ENCODE data around the gene ANKH. TPM values are rescaled to one million over a fixed set of nuclear protein-coding genes. Genes with fewer than 3 reads are reported as not detected.

Gene ANKH
- total and polyA plus RNA-seq, 8 donors, result 3.6 to 115 (median 14.3) TPM

DNA sequence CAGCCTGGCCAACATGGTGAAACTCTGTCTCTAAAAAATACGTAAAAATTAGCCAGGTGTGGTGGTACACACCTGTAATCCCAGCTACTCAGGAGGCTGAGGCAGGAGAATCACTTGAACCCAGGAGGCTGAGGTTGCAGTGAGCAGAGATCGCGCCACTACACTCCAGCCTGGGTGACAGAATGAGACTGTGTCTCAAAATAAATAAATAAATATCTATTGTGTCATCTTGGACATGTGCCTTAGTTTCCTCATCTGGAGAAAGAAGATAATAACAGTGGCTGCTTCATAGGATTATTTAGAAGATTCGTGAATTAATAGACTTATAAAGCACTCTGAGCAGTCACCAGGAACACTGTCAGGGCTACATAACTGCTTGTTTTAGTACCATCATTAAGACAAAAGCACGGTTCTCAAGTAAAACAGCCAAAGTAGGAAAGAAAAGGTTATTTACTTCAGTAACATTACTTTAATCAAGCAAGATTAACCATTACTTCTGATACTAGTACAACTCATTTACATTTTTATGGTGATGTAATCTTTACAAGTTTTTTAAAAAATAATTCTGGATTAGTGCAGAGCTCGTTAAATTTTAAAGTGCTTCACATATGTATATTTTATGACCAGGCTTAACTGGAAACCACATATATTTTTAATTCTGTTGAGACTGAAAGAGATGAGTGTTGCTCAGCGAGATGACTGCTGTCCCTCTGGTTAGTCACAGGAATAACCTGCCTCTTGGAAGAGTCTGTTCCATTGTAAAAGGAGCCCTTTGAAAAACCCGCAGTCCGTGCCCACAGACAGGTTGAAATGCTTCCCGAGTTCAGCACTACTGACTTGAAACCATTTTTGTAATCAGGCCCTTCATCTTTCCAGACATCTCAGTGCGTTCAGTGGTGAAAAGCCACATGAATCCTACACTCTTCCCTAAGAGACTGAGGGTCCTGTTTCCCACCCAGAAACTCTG, 36.7 kb downstream of the ANKH start:
- 91 to 95% (median 94%) methylated on average over 11 of the region's 11 CpGs for WGBS, 5 donors
- no peaks in the 10 kb centered on the region for H3K4me1 ChIP-seq
- TF ChIP-seq, protein P1, sequence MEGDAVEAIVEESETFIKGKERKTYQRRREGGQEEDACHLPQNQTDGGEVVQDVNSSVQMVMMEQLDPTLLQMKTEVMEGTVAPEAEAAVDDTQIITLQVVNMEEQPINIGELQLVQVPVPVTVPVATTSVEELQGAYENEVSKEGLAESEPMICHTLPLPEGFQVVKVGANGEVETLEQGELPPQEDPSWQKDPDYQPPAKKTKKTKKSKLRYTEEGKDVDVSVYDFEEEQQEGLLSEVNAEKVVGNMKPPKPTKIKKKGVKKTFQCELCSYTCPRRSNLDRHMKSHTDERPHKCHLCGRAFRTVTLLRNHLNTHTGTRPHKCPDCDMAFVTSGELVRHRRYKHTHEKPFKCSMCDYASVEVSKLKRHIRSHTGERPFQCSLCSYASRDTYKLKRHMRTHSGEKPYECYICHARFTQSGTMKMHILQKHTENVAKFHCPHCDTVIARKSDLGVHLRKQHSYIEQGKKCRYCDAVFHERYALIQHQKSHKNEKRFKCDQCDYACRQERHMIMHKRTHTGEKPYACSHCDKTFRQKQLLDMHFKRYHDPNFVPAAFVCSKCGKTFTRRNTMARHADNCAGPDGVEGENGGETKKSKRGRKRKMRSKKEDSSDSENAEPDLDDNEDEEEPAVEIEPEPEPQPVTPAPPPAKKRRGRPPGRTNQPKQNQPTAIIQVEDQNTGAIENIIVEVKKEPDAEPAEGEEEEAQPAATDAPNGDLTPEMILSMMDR (IDR thresholded peaks at IDR 0.05), result no peak
- TF ChIP-seq EP300 (IDR thresholded peaks at IDR 0.05), result no peak
- no peak for TF ChIP-seq POLR2AphosphoS5 (IDR thresholded peaks at IDR 0.05)
- TF ChIP-seq POLR2A (IDR thresholded peaks at IDR 0.05), result no peak
- no peaks in the 10 kb centered on the region for H3K9me3 ChIP-seq
- no peak overlapping the region for H3K4me3 ChIP-seq
- no peaks in the 10 kb centered on the region for H3K36me3 ChIP-seq
- no peak overlapping the region for H3K27ac ChIP-seq
- H3K27me3 ChIP-seq, result no peaks in the 10 kb centered on the region
- DNase-seq, result no peak
- intact Hi-C loops (cut with DNase I; ENCODE audit: low total_unique reads), result no loop called here

DNA sequence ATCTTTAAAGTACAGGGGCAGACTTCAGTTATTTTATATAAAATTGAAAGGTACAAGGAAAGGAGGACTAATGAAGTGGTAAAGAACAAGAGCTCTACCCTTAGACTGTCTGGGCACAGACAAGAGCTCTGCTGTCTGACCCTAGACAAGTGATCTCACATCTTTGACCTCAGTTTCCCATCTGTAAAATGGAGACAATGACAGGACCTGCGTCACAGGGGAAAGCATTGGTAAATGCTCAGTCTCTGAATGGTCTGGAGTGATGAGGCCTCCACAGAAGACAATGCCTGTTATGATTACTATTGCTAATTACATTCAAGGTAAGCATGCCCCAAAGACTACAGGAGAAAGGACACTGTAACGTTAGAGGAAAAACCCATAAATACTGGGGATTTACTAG, 37.5 kb downstream of the ANKH start:
- Histone ChIP-seq H3K4me1 (no peaks in the 10 kb centered on the region), H3K27me3 (no peaks in the 10 kb centered on the region), H3K4me3 (no peak overlapping the region), H3K27ac (no peak overlapping the region), H3K36me3 (no peaks in the 10 kb centered on the region), H3K9me3 (no peaks in the 10 kb centered on the region)
- DNase-seq, result no peak
- no peak for TF ChIP-seq EP300 (IDR thresholded peaks at IDR 0.05)
- 91 to 95% (median 93%) methylated on average over 2 of the region's 2 CpGs for WGBS, 5 donors
- intact Hi-C loops (cut with DNase I; ENCODE audit: low total_unique reads), result no loop called here

DNA sequence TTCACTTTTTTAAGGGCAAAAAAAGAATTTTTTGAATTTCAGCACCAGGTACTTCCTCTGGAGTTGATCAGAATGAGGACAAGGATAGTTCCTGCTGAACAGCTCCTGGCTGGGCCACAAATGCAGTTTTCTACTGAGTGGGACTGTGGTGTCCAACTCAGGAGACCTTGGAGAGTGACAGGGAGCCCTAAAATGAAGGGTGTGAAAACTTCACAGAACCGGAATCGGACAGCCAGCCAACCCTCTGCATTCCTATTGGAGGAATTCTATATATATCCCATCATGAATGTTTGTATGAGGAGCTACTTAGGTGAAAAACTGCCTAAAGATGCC, 40.6 kb downstream of the ANKH start:
- Histone ChIP-seq H3K9me3 (no peaks in the 10 kb centered on the region), H3K4me3 (no peak overlapping the region), H3K27ac (no peak overlapping the region), H3K36me3 (no peaks in the 10 kb centered on the region), H3K4me1 (peaks cover 0 to 6% (median 0%) of the 10 kb centered on the region in 4 donors), H3K27me3 (no peaks in the 10 kb centered on the region)
- intact Hi-C loops (cut with DNase I; ENCODE audit: low total_unique reads), result no loop called here
- TF ChIP-seq, protein P1 (IDR thresholded peaks at IDR 0.05), result no peak
- no peak for TF ChIP-seq EP300 (IDR thresholded peaks at IDR 0.05)
- no peak for DNase-seq
- WGBS, 5 donors, result 81 to 98% (median 96%) methylated on average over 2 of the region's 2 CpGs

DNA sequence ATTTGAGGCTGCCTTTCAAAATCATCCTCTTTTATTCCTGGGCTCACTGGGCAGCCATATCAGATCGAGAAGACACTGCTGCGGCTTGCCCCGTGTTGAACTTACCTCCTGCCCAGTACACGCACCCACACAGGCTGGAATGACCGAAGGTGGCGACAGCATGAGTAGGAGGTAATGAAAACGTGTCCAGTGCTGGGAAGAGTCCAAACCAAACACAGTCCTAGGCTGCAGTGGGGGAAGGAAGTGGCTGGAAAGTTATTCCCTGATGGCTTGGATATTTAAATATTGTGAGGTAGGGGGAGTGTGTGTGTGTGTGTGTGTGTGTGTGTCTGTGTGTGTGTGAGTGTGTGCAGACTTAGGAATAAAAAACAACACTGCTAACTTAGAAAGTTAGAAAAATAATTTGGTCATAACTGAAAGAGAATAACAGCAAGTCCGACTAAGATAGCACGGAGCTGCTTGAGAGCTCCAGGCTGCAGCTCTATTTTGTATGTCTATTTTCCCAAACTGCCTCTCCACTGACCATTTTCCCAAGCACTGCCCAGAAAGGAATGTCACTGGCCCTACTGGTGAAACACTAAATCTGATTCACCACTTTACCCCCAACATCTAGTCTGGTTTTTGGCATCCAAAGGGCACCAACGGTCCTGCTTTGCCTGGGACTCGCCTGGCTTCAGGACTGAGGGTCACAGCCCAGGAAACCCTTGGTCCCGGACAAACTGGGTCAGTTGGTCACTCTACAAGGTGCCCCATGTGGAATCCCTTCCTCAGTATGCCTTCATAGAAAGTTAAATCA, 41.2 kb downstream of the ANKH start:
- Histone ChIP-seq H3K27me3 (no peaks in the 10 kb centered on the region), H3K9me3 (no peaks in the 10 kb centered on the region), H3K4me1 (peaks cover 0 to 6% (median 0%) of the 10 kb centered on the region in 4 donors), H3K4me3 (no peak overlapping the region), H3K27ac (no peak overlapping the region), H3K36me3 (no peaks in the 10 kb centered on the region)
- 88 to 93% (median 90%) methylated on average over 12 of the region's 12 CpGs for WGBS, 5 donors
- TF ChIP-seq EP300 (IDR thresholded peaks at IDR 0.05) (no peak), POLR2AphosphoS5 (IDR thresholded peaks at IDR 0.05) (no peak), POLR2A (IDR thresholded peaks at IDR 0.05) (no peak)
- TF ChIP-seq, protein P1 (IDR thresholded peaks at IDR 0.05), result no peak
- DNase-seq, result no peak
- intact Hi-C loops (cut with DNase I; ENCODE audit: low total_unique reads), result no loop called here
